DOHH2 (cell line): ENCODE results near the gene UBE2F.

ENCODE experiments used
- H3F3A ChIP-seq: fragments of 200-600 bp; sonication (generic), shearing (Covaris generic); 2 replicates; pipeline ENCODE4 v1.6.0; 2016; ENCODE audit warnings: antibody characterized with exemption, mild to moderate bottlenecking; ENCODE audit not compliant: control insufficient read depth, insufficient read depth
- H3K27ac ChIP-seq: fragments of 200-600 bp; sonication (generic); 2 replicates; pipeline ENCODE4 v1.5.1; 2014; ENCODE audit warnings: low read depth, mild to moderate bottlenecking, low read length, moderate library complexity
- H3K27me3 ChIP-seq: fragments of 200-600 bp; sonication (generic); 2 replicates; pipeline ENCODE4 v1.6.1; 2014; ENCODE audit warnings: mild to moderate bottlenecking, low read length, mixed read lengths; ENCODE audit not compliant: control insufficient read depth
- H3K36me3 ChIP-seq: fragments of 200-600 bp; sonication (generic); 2 replicates; pipeline ENCODE4 v1.6.1; 2014; ENCODE audit warnings: mild to moderate bottlenecking, low read length, moderate library complexity, mixed read lengths; ENCODE audit not compliant: control insufficient read depth
- H3K4me1 ChIP-seq: fragments of 200-600 bp; sonication (generic); 2 replicates; pipeline ENCODE4 v1.6.1; 2014; ENCODE audit warnings: mild to moderate bottlenecking, low read length, mixed read lengths; ENCODE audit not compliant: control insufficient read depth
- H3K4me2 ChIP-seq: fragments of 200-600 bp; sonication (generic); 2 replicates; pipeline ENCODE4 v1.6.0; 2014; ENCODE audit warnings: mild to moderate bottlenecking, low read length, moderate library complexity
- H3K4me3 ChIP-seq: fragments of 200-600 bp; sonication (generic); 2 replicates; pipeline ENCODE4 v1.5.1; 2014; ENCODE audit warnings: mild to moderate bottlenecking, low read length, mixed read lengths
- H3K79me2 ChIP-seq: fragments of 200-600 bp; sonication (generic); 2 replicates; pipeline ENCODE4 v1.6.1; 2014; ENCODE audit warnings: mild to moderate bottlenecking, low read length, mixed read lengths; ENCODE audit not compliant: control insufficient read depth
- H3K9me2 ChIP-seq: fragments of 200-600 bp; sonication (generic); replicated peaks from 2 replicates; pipeline ENCODE4 v1.6.1; 2014; ENCODE audit warnings: mild to moderate bottlenecking, low read length, mixed read lengths; ENCODE audit not compliant: control insufficient read depth
- H3K9me3 ChIP-seq: fragments of 200-600 bp; sonication (generic); 2 replicates; pipeline ENCODE4 v1.6.1; 2014; ENCODE audit warnings: antibody characterized with exemption, low read length, mixed read lengths; ENCODE audit not compliant: control insufficient read depth, insufficient read depth
- H4K20me1 ChIP-seq: fragments of 200-600 bp; sonication (generic); 2 replicates; pipeline ENCODE4 v1.6.0; 2014; ENCODE audit warnings: low read depth, mild to moderate bottlenecking, antibody characterized with exemption, low read length, moderate library complexity; ENCODE audit not compliant: control insufficient read depth, insufficient read depth
- CTCF ChIP-seq: fragments of 200-600 bp; sonication (generic); IDR thresholded peaks from one replicate; pipeline ENCODE4 v1.5.1; 2014; ENCODE audit warnings: antibody characterized with exemption, mild to moderate bottlenecking, low read depth, low read length; ENCODE audit not compliant: poor library complexity, severe bottlenecking
- EZH2phosphoT487 ChIP-seq: fragments of 200-600 bp; sonication (generic); IDR thresholded peaks from 2 replicates; pipeline ENCODE4 v1.6.1; 2017; ENCODE audit warnings: borderline replicate concordance, mild to moderate bottlenecking, antibody characterized with exemption, low read length, moderate library complexity, mixed read lengths

UBE2F gene

GRCh38 chr2:237939251-237939650 lies 27.6 kb upstream of the UBE2F start:
- H3K9me2 ChIP-seq = no peaks in the 10 kb centered on the region
- no peaks in the 10 kb centered on the region for H3F3A ChIP-seq
- H3K27me3 ChIP-seq = no peaks in the 10 kb centered on the region
- TF ChIP-seq CTCF (no peak), EZH2phosphoT487 (no peak)
- H4K20me1 ChIP-seq = no peaks in the 10 kb centered on the region
- H3K36me3 ChIP-seq = no peaks in the 10 kb centered on the region
- no peak overlapping the region for H3K27ac ChIP-seq
- peaks cover 6% of the 10 kb centered on the region for H3K9me3 ChIP-seq
- H3K4me2 ChIP-seq = no peak overlapping the region
- H3K4me1 ChIP-seq = peaks cover 5% of the 10 kb centered on the region
- H3K4me3 ChIP-seq = no peak overlapping the region
- no peaks in the 10 kb centered on the region for H3K79me2 ChIP-seq

- Histone ChIP-seq H3K79me2 (no peaks in the 10 kb centered on the region), H3K4me2 (no peak overlapping the region), H3F3A (no peaks in the 10 kb centered on the region), H3K27me3 (no peaks in the 10 kb centered on the region), H3K9me2 (no peaks in the 10 kb centered on the region), H4K20me1 (no peaks in the 10 kb centered on the region), H3K4me1 (no peaks in the 10 kb centered on the region; the same call in none of the 2 replicates), H3K36me3 (no peaks in the 10 kb centered on the region), H3K9me3 (peaks cover 16% of the 10 kb centered on the region), H3K27ac (no peak overlapping the region), H3K4me3 (no peak overlapping the region)
- TF ChIP-seq EZH2phosphoT487 = no peak
- no peak for TF ChIP-seq CTCF
Observed at GRCh38 chr2:237940828-237941227, 26.0 kb upstream of the UBE2F start.

GRCh38 chr2:237941239-237941638 lies 25.6 kb upstream of the UBE2F start:
- no peaks in the 10 kb centered on the region for H3K9me2 ChIP-seq
- no peak overlapping the region for H3K4me3 ChIP-seq

More at GRCh38 chr2:237941239-237941638, 25.6 kb upstream of the UBE2F start:
- Histone ChIP-seq H3K4me1 (no peaks in the 10 kb centered on the region), H3K79me2 (no peaks in the 10 kb centered on the region), H4K20me1 (no peaks in the 10 kb centered on the region), H3K27me3 (no peaks in the 10 kb centered on the region), H3K36me3 (no peaks in the 10 kb centered on the region), H3K27ac (no peak overlapping the region), H3F3A (no peaks in the 10 kb centered on the region), H3K4me2 (no peak overlapping the region), H3K9me3 (peaks cover 16% of the 10 kb centered on the region)
- TF ChIP-seq EZH2phosphoT487 (no peak), CTCF (no peak)
